ENCODE measurements around the gene ZNF600. TPM values are rescaled to one million over a fixed set of nuclear protein-coding genes. Genes with fewer than 3 reads are reported as not detected.
A peak's percentile ranks its signal among the peaks of the same experiment; 100 is the strongest.
"Not testable (repeated sequence)": the region's sequence is repeated elsewhere in the genome, so short reads cannot be mapped to it uniquely, and the experiment has no call there.

Gene ZNF600
- total RNA-seq (2014; rRNA removed; shearing (Covaris generic)) (1.8 and 1.9 TPM in 2 replicates), polyA plus RNA-seq (2016; fragmentation: Nextera tagmentation; extraction: Ambion mirVana) (3.2 and 3.5 TPM in 2 replicates)

DNA sequence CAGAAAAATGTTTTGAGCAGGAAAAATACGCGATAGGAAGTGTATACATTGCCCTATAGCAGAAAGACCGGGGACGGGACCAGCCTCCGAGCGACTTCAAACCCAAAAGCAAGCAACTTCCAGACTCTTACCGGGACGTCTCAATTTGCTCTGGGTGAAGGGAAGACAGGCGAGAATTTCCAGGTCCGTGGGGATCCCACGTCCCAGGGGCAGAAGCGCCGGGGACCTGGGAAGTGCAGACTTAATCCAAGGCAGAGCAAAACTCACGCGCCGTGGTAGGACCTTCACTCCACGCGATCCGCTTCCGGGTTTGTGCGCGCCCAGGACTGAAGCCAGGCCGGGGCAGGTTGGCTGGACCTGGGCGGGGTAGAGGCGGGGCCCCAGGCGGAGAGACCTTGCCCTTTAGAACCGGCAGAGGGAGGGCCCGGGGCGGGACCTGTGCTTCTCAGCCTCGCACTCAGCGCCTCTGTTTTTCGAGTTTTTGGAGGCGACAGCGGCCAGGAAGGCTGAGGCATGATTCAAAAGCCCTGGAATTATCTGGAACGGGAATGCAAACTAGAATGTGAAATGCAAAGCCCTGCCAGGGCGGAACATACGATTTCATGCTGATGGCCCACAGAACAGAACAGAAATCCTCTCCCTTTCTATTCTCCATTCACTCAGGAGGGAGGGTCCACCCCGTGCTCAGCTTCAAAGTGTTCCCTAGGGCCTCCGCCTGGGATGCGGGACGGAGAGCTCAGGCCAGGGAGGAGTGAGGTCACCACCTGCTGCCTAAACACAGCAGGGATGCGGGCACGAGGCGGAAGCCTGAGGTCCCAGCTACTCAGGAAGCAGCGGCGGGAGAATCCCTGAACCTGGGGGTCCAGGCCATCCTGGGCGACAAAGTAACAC, at the start of gene ZNF600:
Gene ZNF600 (minus strand): TSS at position 328 of the 891 bp plus-strand sequence. CDS start 7,903 bp downstream, outside the sequence.
- H2AFZ ChIP-seq, result peak within 1 kb of the TSS; percentile 99
- WGBS, 2 experiments (ENCODE audit: low coverage in 1 of 2, low lambda C conversion rate in 2 of 2, missing lambda C conversion rate in 2 of 2), result 2 to 3% methylated on average over 40 to 44 of the region's 47 CpGs
- peak within 1 kb of the TSS; percentile 90 for H3K4me3 ChIP-seq
- H4K20me1 ChIP-seq (ENCODE audit: insufficient read depth); H3K27me3 ChIP-seq (replicated peaks; ENCODE audit: insufficient read depth); H3K9me3 ChIP-seq (ENCODE audit: low read depth); H3F3A ChIP-seq (ENCODE audit: insufficient read depth); H3K36me3 ChIP-seq (ENCODE audit: low read depth); H3K27ac ChIP-seq; H3K4me1 ChIP-seq (ENCODE audit: insufficient read depth); H3K9me2 ChIP-seq (ENCODE audit: insufficient read depth); H3K79me2 ChIP-seq (ENCODE audit: insufficient read depth); in situ Hi-C loops (cut with MboI): not testable (repeated sequence)
- DNase-seq, result peak; percentile 87
- H3K9ac ChIP-seq, result peak within 1 kb of the TSS; percentile 78
- peak within 1 kb of the TSS; percentile 93 for H3K4me2 ChIP-seq (ENCODE audit: unreplicated experiment)

DNA sequence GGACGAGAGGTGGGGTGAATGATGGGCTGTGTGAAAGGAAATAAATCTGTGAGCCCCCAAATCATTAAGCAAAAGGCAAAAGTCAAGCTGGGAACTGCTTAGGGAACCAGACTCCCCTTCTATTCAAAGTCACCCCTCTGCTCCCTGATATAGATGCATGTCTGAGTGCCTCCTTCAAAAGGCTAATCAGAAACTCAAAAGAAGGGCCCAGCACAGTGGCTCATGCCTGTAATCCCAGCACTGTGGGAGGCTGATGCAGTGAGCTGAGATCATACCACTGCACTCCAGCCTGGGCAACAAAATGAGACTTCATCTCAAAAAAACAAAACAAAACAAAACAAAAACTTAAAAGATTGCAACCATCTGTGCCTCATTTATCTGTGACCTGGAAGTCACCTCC, 47.7 kb upstream of the ZNF600 start:
- 44 to 60% methylated on average over 1 of the region's 1 CpG for WGBS, 2 experiments (ENCODE audit: low coverage in 1 of 2, low lambda C conversion rate in 2 of 2, missing lambda C conversion rate in 2 of 2)

DNA sequence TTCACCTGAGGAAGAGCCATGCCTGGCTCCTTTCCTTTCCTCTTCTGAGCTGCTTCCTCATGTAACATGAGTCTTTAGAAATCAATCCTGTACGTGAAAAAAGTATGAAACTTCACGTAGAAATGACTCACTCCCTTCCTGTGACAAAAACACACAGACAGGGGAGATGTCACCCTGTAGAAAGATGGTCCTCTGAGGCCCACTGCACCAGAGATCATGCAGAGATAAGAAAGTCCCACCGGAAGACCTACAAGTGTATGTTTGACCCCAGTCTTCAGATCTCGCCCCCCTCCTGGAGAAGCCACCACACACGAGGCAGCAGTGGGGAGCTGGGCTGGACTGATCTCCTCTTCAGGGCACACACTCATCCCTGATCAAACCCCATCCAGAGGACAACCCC, 47.0 kb upstream of the ZNF600 start:
- WGBS, 2 experiments (ENCODE audit: low coverage in 1 of 2, low lambda C conversion rate in 2 of 2, missing lambda C conversion rate in 2 of 2), result 49 to 65% methylated on average over 5 of the region's 5 CpGs

More for the DNA sequence above, 47.7 kb upstream of the ZNF600 start:
- H3K9me2 ChIP-seq (ENCODE audit: insufficient read depth); in situ Hi-C loops (cut with MboI); H3K27ac ChIP-seq; H3F3A ChIP-seq (ENCODE audit: insufficient read depth); H2AFZ ChIP-seq; H3K36me3 ChIP-seq (ENCODE audit: low read depth); H3K4me1 ChIP-seq (ENCODE audit: insufficient read depth); H3K9ac ChIP-seq; DNase-seq; H3K27me3 ChIP-seq (replicated peaks; ENCODE audit: insufficient read depth); H3K4me3 ChIP-seq; H4K20me1 ChIP-seq (ENCODE audit: insufficient read depth); H3K9me3 ChIP-seq (ENCODE audit: low read depth); H3K79me2 ChIP-seq (ENCODE audit: insufficient read depth); H3K4me2 ChIP-seq (ENCODE audit: unreplicated experiment): not testable (repeated sequence)

DNA sequence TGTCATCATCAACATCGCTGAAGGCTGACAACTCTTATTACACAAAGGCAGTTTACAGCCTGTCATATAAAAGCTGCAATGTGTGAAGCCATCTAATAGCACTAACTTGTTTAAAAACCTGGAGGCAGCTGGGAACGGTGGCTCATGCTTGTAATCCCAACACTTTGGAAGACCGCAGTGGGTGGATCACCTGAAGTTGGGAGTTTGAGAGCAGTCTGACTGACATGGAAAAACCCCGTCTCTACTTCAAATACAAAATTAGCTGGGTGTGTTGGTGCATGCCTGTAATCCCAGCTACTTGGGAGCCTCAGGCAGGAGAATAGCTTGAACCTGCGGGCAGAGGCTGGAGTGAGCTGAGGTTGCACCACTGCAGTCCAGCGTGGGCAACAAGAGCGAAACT, 43.3 kb upstream of the ZNF600 start:
- H3K4me3 ChIP-seq; H3K9me2 ChIP-seq (ENCODE audit: insufficient read depth); DNase-seq; H4K20me1 ChIP-seq (ENCODE audit: insufficient read depth); H3K27me3 ChIP-seq (replicated peaks; ENCODE audit: insufficient read depth); H3K9ac ChIP-seq; H3K4me2 ChIP-seq (ENCODE audit: unreplicated experiment); in situ Hi-C loops (cut with MboI); H3K27ac ChIP-seq; H3K79me2 ChIP-seq (ENCODE audit: insufficient read depth); H2AFZ ChIP-seq; H3K9me3 ChIP-seq (ENCODE audit: low read depth); H3K4me1 ChIP-seq (ENCODE audit: insufficient read depth); H3F3A ChIP-seq (ENCODE audit: insufficient read depth); H3K36me3 ChIP-seq (ENCODE audit: low read depth): not testable (repeated sequence)
- 69 to 74% methylated on average over 7 of the region's 7 CpGs for WGBS, 2 experiments (ENCODE audit: low coverage in 1 of 2, low lambda C conversion rate in 2 of 2, missing lambda C conversion rate in 2 of 2)

More for the DNA sequence above, 47.0 kb upstream of the ZNF600 start:
- H3K9ac ChIP-seq; H3F3A ChIP-seq (ENCODE audit: insufficient read depth); H3K4me1 ChIP-seq (ENCODE audit: insufficient read depth); H3K27me3 ChIP-seq (replicated peaks; ENCODE audit: insufficient read depth); H3K9me3 ChIP-seq (ENCODE audit: low read depth); DNase-seq; H3K4me2 ChIP-seq (ENCODE audit: unreplicated experiment); H3K79me2 ChIP-seq (ENCODE audit: insufficient read depth); H3K9me2 ChIP-seq (ENCODE audit: insufficient read depth); H3K4me3 ChIP-seq; H3K36me3 ChIP-seq (ENCODE audit: low read depth); H2AFZ ChIP-seq; H3K27ac ChIP-seq; H4K20me1 ChIP-seq (ENCODE audit: insufficient read depth); in situ Hi-C loops (cut with MboI): not testable (repeated sequence)

DNA sequence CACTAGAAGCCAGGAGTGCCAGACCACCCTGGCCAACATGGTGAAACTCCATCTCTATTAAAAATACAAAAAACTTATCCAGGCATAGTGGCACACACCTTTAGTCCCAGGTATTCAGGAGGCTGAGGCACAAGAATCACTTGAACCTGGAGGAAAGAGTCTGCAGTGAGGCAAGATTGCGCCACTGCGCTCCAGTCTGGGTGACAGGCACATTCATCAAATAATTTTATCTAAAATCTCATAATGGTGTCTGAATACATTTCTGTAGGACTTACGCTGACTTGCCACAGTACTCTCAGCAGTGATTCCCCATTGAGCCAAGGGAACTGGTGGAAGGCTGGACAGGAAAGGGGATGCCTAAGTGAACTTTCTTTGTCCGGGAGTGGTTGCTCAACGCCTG, 39.2 kb upstream of the ZNF600 start:
- no peaks in the 10 kb centered on the region for H3F3A ChIP-seq (ENCODE audit: insufficient read depth)
- no peak for TF ChIP-seq EZH2 (IDR thresholded peaks at IDR 0.05; ENCODE audit: insufficient read depth, poor library complexity, severe bottlenecking)
- TF ChIP-seq EZH2phosphoT487 (IDR thresholded peaks at IDR 0.05; ENCODE audit: insufficient read depth, low read depth), result no peak
- H3K27me3 ChIP-seq (replicated peaks; ENCODE audit: insufficient read depth), result no peaks in the 10 kb centered on the region
- WGBS, 2 experiments (ENCODE audit: low coverage in 1 of 2, low lambda C conversion rate in 2 of 2, missing lambda C conversion rate in 2 of 2), result 72 to 75% methylated on average over 5 of the region's 5 CpGs
- H3K36me3 ChIP-seq (ENCODE audit: low read depth), result no peaks in the 10 kb centered on the region
- H3K4me1 ChIP-seq (ENCODE audit: insufficient read depth), result no peaks in the 10 kb centered on the region
- H3K27ac ChIP-seq, result no peak overlapping the region
- H3K79me2 ChIP-seq (ENCODE audit: insufficient read depth), result peaks cover 4% of the 10 kb centered on the region; the same call in 1 of the 2 replicates
- no peak overlapping the region for H3K4me3 ChIP-seq
- no peaks in the 10 kb centered on the region for H3K9me2 ChIP-seq (ENCODE audit: insufficient read depth)
- no peak overlapping the region for H3K9ac ChIP-seq
- no peaks in the 10 kb centered on the region for H4K20me1 ChIP-seq (ENCODE audit: insufficient read depth)
- no peaks in the 10 kb centered on the region for H3K9me3 ChIP-seq (ENCODE audit: low read depth)
- no peak overlapping the region for H2AFZ ChIP-seq
- DNase-seq, result no peak
- in situ Hi-C loops (cut with MboI), result no loop called here
- no peak overlapping the region for H3K4me2 ChIP-seq (ENCODE audit: unreplicated experiment)

Data from GM23248 (cell line).